H1 (cell line): ENCODE measurements around the gene MMEL1. TPM values are rescaled to one million over a fixed set of nuclear protein-coding genes. Genes with fewer than 3 reads are reported as not detected.
"Not testable (repeated sequence)": the region's sequence is repeated elsewhere in the genome, so short reads cannot be mapped to it uniquely, and the experiment has no call there.

Source experiments
- CTCF ChIA-PET: fragments of 300-600 bp; sonication (Branson Sonifier 250); formaldehyde crosslinking; loops from one replicate; lab custom pipeline; 2021; ENCODE audit not compliant: partially characterized antibody; lab: Charles Lee
- POLR2A ChIA-PET: fragments of 300-600 bp; sonication (Branson Sonifier 250); formaldehyde crosslinking; loops from one replicate; lab custom pipeline; 2021; ENCODE audit warnings: inconsistent platforms; ENCODE audit not compliant: partially characterized antibody; lab: Charles Lee
- DNase-seq, 2 experiments: peaks; one replicate each; pipeline versions ENCODE4 v3.0.0 to v3.0.0-alpha.2; 2010 to 2022; ENCODE audit warnings: low spot score in 2 of 2, low read depth in 1 of 2, mixed read lengths in 1 of 2
- FAIRE-seq: peaks from 2 replicates; lab custom pipeline; 2011; peaks lifted over from hg19 to GRCh38; lab: Jason Lieb, UNC
- H2AFZ ChIP-seq: 2 replicates; pipeline ENCODE4 v1.8.1; 2012; ENCODE audit warnings: low read length, inconsistent platforms
- H2AK5ac ChIP-seq: 2 replicates; pipeline ENCODE4 v1.6.1; 2013; ENCODE audit warnings: low read depth, low read length
- H2BK120ac ChIP-seq: replicated peaks from 2 replicates; pipeline ENCODE3; 2013; ENCODE audit warnings: low read depth, low read length, inconsistent platforms
- H2BK12ac ChIP-seq: 2 replicates; pipeline ENCODE4 v1.6.1; 2013; ENCODE audit warnings: low read depth, low read length
- H2BK15ac ChIP-seq: 2 replicates; pipeline ENCODE4 v1.6.1; 2013; ENCODE audit warnings: low read length
- H2BK20ac ChIP-seq: 2 replicates; pipeline ENCODE4 v1.6.1; 2013; ENCODE audit warnings: low read length
- H2BK5ac ChIP-seq: 2 replicates; pipeline ENCODE4 v1.6.1; 2013; ENCODE audit warnings: low read depth, low read length
- H3K14ac ChIP-seq: 2 replicates; pipeline ENCODE4 v1.6.1; 2013; ENCODE audit warnings: inconsistent platforms; ENCODE audit not compliant: insufficient read length
- H3K18ac ChIP-seq: 2 replicates; pipeline ENCODE4 v1.6.1; 2013; ENCODE audit warnings: low read length; ENCODE audit errors: extremely low read depth
- H3K23ac ChIP-seq: 2 replicates; pipeline ENCODE4 v1.6.1; 2013; ENCODE audit warnings: inconsistent platforms; ENCODE audit not compliant: insufficient read length
- H3K23me2 ChIP-seq: 2 replicates; pipeline ENCODE4 v1.6.1; 2013; ENCODE audit warnings: low read depth, low read length
- H3K27ac ChIP-seq: 2 replicates; pipeline ENCODE4 v1.6.1; 2011; ENCODE audit warnings: low read depth, low read length, inconsistent platforms
- H3K27me3 ChIP-seq, 4 experiments: replicated peaks in 1 of 4; 1 replicate in 1 of 4; 2 replicates in 3 of 4; pipeline versions ENCODE4 v1.6.1 to v1.8.1; 2011 to 2013; ENCODE audit warnings: low read length in 3 of 4, mild to moderate bottlenecking in 3 of 4, inconsistent platforms in 2 of 4, mixed read lengths in 2 of 4, moderate library complexity in 1 of 4; ENCODE audit not compliant: control insufficient read depth in 3 of 4, insufficient read depth in 3 of 4; ENCODE audit errors: extremely low read depth in 1 of 4
- H3K36me3 ChIP-seq, 4 experiments: 2 replicates each; pipeline versions ENCODE4 v1.6.1 to v1.8.1; 2011 to 2013; ENCODE audit warnings: mild to moderate bottlenecking in 4 of 4, low read length in 3 of 4, moderate library complexity in 2 of 4, control low read depth in 1 of 4, inconsistent platforms in 1 of 4; ENCODE audit not compliant: insufficient read depth in 4 of 4, control insufficient read depth in 2 of 4
- H3K4ac ChIP-seq: replicated peaks from 2 replicates; pipeline ENCODE3; 2013; ENCODE audit warnings: low read length, low read depth, mixed read lengths, inconsistent platforms; ENCODE audit not compliant: insufficient read length
- H3K4me1 ChIP-seq, 4 experiments: replicated peaks in 1 of 4; 1 replicate in 1 of 4; 2 replicates in 3 of 4; pipeline versions ENCODE4 v1.6.1 to v1.8.1; 2011 to 2013; ENCODE audit warnings: low read length in 3 of 4, inconsistent platforms in 2 of 4, mixed read lengths in 1 of 4; ENCODE audit not compliant: insufficient read depth in 4 of 4, control insufficient read depth in 3 of 4
- H3K4me2 ChIP-seq, 2 experiments: 2 replicates each; pipeline versions ENCODE4 v1.6.1 to v1.8.1; 2011 to 2013; ENCODE audit warnings: low read depth in 2 of 2, low read length in 2 of 2, control low read depth in 1 of 2, inconsistent platforms in 1 of 2, mild to moderate bottlenecking in 1 of 2; ENCODE audit not compliant: insufficient read depth in 1 of 2
- H3K4me3 ChIP-seq, 4 experiments: fragments of 200-600, 300-600 bp in 1 of 4; sonication (generic), shearing (Covaris generic), sonication (Bioruptor Twin) in 1 of 4; 2 replicates each; pipeline versions ENCODE4 v1.5.1 to v1.8.1; 2011 to 2016; ENCODE audit warnings: low read length in 4 of 4, low read depth in 3 of 4, control low read depth in 2 of 4, inconsistent platforms in 2 of 4, mild to moderate bottlenecking in 2 of 4, mixed read lengths in 1 of 4, moderate library complexity in 1 of 4; ENCODE audit not compliant: insufficient read depth in 2 of 4; ENCODE audit errors: extremely low read depth in 1 of 4
- H3K56ac ChIP-seq: replicated peaks from 2 replicates; pipeline ENCODE3; 2013; ENCODE audit warnings: low read depth, mild to moderate bottlenecking, mixed read lengths, low read length, inconsistent platforms; ENCODE audit not compliant: insufficient read length
- H3K79me1 ChIP-seq: 2 replicates; pipeline ENCODE4 v1.6.1; 2013; ENCODE audit warnings: low read depth, low read length, control low read depth
- H3K79me2 ChIP-seq, 2 experiments: 2 replicates each; pipeline versions ENCODE4 v1.6.1 to v1.8.1; 2012 to 2013; ENCODE audit warnings: low read length in 2 of 2, mild to moderate bottlenecking in 2 of 2, inconsistent platforms in 1 of 2; ENCODE audit not compliant: insufficient read depth in 2 of 2, control insufficient read depth in 1 of 2
- H3K9ac ChIP-seq, 4 experiments: replicated peaks in 1 of 4; 1 replicate in 1 of 4; 2 replicates in 3 of 4; pipeline versions ENCODE4 v1.6.1 to v1.8.1; 2011 to 2013; ENCODE audit warnings: low read depth in 3 of 4, low read length in 3 of 4, control low read depth in 2 of 4, mild to moderate bottlenecking in 2 of 4, moderate library complexity in 2 of 4, inconsistent platforms in 1 of 4; ENCODE audit errors: extremely low read depth in 1 of 4
- H3K9me3 ChIP-seq, 2 experiments: 2 replicates each; pipeline versions ENCODE4 v1.6.1 to v1.8.1; 2012 to 2013; ENCODE audit warnings: mild to moderate bottlenecking in 2 of 2, moderate library complexity in 2 of 2, control low read depth in 1 of 2, inconsistent platforms in 1 of 2, low read depth in 1 of 2, low read length in 1 of 2, mixed read lengths in 1 of 2; ENCODE audit not compliant: insufficient read depth in 2 of 2
- H4K20me1 ChIP-seq, 2 experiments: replicated peaks in 1 of 2; 2 replicates each; pipeline versions ENCODE3 to v1.8.1; 2011 to 2013; ENCODE audit warnings: inconsistent platforms in 2 of 2, low read length in 2 of 2, mild to moderate bottlenecking in 1 of 2; ENCODE audit not compliant: insufficient read depth in 2 of 2, control insufficient read depth in 1 of 2
- H4K5ac ChIP-seq: 2 replicates; pipeline ENCODE4 v1.6.1; 2013; ENCODE audit warnings: low read length, low read depth, mixed read lengths, inconsistent platforms; ENCODE audit not compliant: insufficient read length
- H4K8ac ChIP-seq: 2 replicates; pipeline ENCODE4 v1.8.0; 2013; ENCODE audit warnings: mild to moderate bottlenecking, moderate library complexity, low read length, inconsistent platforms; ENCODE audit not compliant: insufficient read depth; ENCODE audit errors: extremely low read depth
- H4K91ac ChIP-seq: replicated peaks from 2 replicates; pipeline ENCODE3; 2013; ENCODE audit warnings: low read length, mixed read lengths, inconsistent platforms; ENCODE audit not compliant: insufficient read length
- WGBS, 2 experiments: shearing (Covaris generic) in 1 of 2; methylation state at CpG; one replicate each; pipeline versions ENCODE4 v1.1.6 to v1.1.7; 2013 to 2015; ENCODE audit warnings: low lambda C conversion rate in 2 of 2, mixed read lengths in 2 of 2, inconsistent platforms in 1 of 2, low coverage in 1 of 2, missing lambda C conversion rate in 1 of 2; ENCODE audit not compliant: insufficient replicate concordance in 2 of 2, insufficient coverage in 1 of 2, insufficient read length in 1 of 2; ENCODE audit errors: extremely low coverage in 1 of 2, missing lambda C conversion rate in 1 of 2; 5-methylcytosine and 5-hydroxymethylcytosine counted together
- polyA plus RNA-seq, 7 experiments: library from polyadenylated mRNA; depleted of rRNA in 3 of 7; stranded (reverse) in 5 of 7; unstranded in 2 of 7; fragments of >200 nt in 5 of 7; fragments of 200-250 nt in 2 of 7; gene quantifications; 1 replicate in 5 of 7; 2 replicates in 1 of 7; 4 replicates in 1 of 7; pipeline versions ENCODE4 v1.2.1 to v1.2.3, GENCODE V29; 2011 to 2013; ENCODE audit warnings: missing spikeins in 2 of 7, mixed read lengths in 2 of 7
- total RNA-seq: library from RNA; stranded (reverse); fragmentation: NEBNext Ultra II Directional; extraction: Animal tissue kit (Norgen Biotek cat#: 25700); gene quantifications from 2 replicates; pipeline ENCODE4 v1.2.1, GENCODE V29; 2021

Gene MMEL1
- total and polyA plus RNA-seq, 2 of the 8 experiments (the other 6 are each of a cell fraction or from before 2014, with no cell fraction given): 0.91 to 1.7 TPM

DNA sequence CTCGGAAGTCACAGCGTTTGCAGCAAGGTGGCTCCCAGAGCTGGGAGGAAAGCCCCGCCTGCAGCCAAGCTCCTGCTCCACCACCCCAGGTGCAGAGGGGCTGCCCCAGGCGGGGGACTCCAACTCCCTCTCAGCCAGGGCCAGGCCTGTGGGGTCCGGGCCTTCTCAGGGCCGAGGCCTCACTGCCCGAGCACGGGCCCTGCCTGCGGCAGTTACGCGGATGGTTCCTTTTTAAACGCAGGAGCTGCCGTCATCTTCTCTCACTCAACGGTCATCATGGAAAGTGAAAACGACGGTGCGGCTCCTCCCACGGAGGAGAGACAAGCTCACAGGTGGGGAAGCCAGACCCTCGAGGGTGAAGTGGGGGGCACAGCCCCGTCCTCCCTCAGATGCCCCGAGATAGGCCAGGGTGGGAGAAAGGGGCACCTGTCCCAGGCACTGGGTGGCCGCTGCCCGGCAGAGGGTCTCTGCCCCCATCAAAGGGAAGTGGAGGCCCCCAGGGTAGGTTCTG, 55.2 kb downstream of the MMEL1 start:
- H3K4me2 ChIP-seq: not testable (repeated sequence)

More for the DNA sequence above, 55.2 kb downstream of the MMEL1 start:
- FAIRE-seq, H4K8ac ChIP-seq, H3K27me3 ChIP-seq, H2BK5ac ChIP-seq, DNase-seq, H4K5ac ChIP-seq, H3K4me3 ChIP-seq, H3K79me1 ChIP-seq, H3K18ac ChIP-seq, H3K79me2 ChIP-seq, H3K14ac ChIP-seq, H3K27ac ChIP-seq, H2BK15ac ChIP-seq, H4K91ac ChIP-seq, H2AFZ ChIP-seq, H2BK120ac ChIP-seq, H3K36me3 ChIP-seq, H2BK20ac ChIP-seq, H2BK12ac ChIP-seq, H4K20me1 ChIP-seq, H3K23me2 ChIP-seq, H3K4ac ChIP-seq, H3K4me1 ChIP-seq, H3K9ac ChIP-seq, H3K56ac ChIP-seq, H2AK5ac ChIP-seq, H3K9me3 ChIP-seq, H3K23ac ChIP-seq: not testable (repeated sequence)
- ChIA-PET POLR2A (interaction anchor here (0.6 to 1.1 kb wide), 4 partner anchors 46 to 683 kb away, joined by 3 to 4 read pairs (median 3); no protein-coding TSS in a partner anchor), CTCF (interaction anchor here (0.6 to 3.0 kb wide), 4 partner anchors 16 to 840 kb away, joined by 3 to 10 read pairs (median 3); no protein-coding TSS in a partner anchor)
- WGBS, 2 experiments: 92% methylated on average over 13 of the region's 23 CpGs; no CpG with 5 or more reads in 1 of the 2 experiments
